Iris pigment epithelial cell (primary cell): ENCODE data around the gene CKMT1A.

Experiments
- DNase-seq: peaks from one replicate; pipeline ENCODE4 v3.0.0-alpha.2; 2011; ENCODE audit warnings: low read depth

The CKMT1A gene

DNA sequence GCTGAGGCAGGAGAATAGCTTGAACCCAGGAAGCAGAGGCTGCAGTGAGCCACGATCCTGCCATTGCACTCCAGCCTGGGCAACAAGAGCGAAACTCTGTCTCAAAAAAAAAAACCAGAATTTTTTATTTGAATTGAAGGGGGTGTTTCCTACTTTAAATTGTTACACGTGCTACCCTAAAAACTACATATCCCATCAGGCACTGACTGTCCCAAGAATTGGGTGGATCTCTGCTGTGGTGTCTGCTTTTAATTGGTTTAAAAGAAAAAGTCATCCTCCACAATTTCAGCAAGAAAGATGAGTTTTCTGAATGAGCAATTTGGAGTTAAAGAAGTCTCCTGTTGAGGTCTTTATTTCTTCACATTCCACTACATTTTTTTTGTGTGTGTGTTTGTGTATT, 54.7 kb downstream of the CKMT1A start:
- peak; percentile 15 for DNase-seq
